ENCODE results near the gene LYRM4. TPM values are rescaled to one million over a fixed set of nuclear protein-coding genes. Genes with fewer than 3 reads are reported as not detected.

LYRM4 gene
- total RNA-seq, 1 donor from 2014 or later, result 27.1 TPM

DNA sequence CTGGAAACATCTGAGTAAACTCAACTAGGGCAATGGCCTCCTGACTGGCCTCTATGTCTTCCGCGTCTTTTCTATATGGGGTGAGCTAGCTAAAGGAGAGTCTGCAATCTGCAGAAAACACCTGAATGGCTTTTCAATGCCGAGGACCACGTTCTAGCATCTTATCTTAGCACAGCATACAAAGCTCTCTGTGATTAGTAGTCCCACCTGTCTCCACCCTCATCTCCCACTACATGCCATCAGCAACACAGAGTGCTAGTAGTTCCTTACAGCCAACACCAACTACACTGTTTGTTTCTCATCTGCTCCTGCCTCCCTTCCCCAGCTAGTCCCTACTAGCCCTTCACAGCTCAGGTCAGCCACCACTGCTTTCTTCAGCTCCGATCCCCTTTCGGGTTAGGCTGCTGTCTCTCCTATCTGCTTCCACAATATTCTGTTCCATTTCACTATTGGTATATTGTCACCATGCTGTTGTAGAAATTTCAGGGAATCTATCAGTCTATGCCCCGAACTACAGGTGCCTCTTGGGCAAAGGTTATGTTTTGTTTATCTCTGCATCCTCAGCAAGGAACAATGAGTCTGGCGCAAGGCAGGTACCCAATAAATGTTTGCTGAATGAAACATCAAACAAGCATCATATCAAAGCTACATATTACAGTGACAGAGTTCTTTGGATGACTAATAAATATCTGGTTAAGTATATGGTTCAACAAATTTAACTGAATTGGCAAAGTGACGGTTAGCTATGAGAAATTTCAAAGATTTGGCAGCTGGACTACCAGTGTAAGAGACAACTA is 12.2 kb downstream of the LYRM4 start:
- Mint-ChIP-seq H3K36me3 (ENCODE audit: unreplicated experiment) (peaks cover 7% of the 10 kb centered on the region), H3K27ac (ENCODE audit: unreplicated experiment) (no peak overlapping the region), H3K27me3 (ENCODE audit: unreplicated experiment) (no peaks in the 10 kb centered on the region), H3K4me1 (ENCODE audit: unreplicated experiment) (no peaks in the 10 kb centered on the region), H3K4me3 (ENCODE audit: unreplicated experiment) (no peak overlapping the region), H3K9me3 (ENCODE audit: unreplicated experiment) (no peaks in the 10 kb centered on the region)
- no peak for DNase-seq (ENCODE audit: extremely low spot score, unreplicated experiment)
- TF ChIP-seq, protein P1, sequence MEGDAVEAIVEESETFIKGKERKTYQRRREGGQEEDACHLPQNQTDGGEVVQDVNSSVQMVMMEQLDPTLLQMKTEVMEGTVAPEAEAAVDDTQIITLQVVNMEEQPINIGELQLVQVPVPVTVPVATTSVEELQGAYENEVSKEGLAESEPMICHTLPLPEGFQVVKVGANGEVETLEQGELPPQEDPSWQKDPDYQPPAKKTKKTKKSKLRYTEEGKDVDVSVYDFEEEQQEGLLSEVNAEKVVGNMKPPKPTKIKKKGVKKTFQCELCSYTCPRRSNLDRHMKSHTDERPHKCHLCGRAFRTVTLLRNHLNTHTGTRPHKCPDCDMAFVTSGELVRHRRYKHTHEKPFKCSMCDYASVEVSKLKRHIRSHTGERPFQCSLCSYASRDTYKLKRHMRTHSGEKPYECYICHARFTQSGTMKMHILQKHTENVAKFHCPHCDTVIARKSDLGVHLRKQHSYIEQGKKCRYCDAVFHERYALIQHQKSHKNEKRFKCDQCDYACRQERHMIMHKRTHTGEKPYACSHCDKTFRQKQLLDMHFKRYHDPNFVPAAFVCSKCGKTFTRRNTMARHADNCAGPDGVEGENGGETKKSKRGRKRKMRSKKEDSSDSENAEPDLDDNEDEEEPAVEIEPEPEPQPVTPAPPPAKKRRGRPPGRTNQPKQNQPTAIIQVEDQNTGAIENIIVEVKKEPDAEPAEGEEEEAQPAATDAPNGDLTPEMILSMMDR (IDR thresholded peaks at IDR 0.05), result no peak

DNA sequence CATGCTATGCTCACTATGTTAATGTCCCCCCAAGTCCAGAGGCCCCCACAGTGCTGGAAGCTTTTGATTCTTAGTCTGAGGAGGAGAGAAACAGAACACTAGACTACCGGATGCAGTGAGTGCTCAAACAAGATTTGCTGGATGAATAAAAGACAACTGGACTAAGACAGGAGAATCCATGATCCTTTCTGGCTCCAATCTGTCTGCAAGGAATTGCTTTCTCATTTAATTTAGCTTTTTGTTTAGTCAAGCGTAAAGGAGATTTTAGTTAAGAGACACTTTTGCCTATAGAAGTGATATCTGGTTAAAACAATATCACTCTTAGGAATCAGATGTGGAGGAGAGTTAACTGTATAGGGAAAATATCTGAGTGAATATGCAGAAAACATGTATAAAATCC is 13.5 kb downstream of the LYRM4 start:
- Mint-ChIP-seq H3K9me3 (ENCODE audit: unreplicated experiment) (no peaks in the 10 kb centered on the region), H3K4me3 (ENCODE audit: unreplicated experiment) (no peak overlapping the region), H3K4me1 (ENCODE audit: unreplicated experiment) (no peaks in the 10 kb centered on the region), H3K36me3 (ENCODE audit: unreplicated experiment) (peaks cover 4% of the 10 kb centered on the region), H3K27me3 (ENCODE audit: unreplicated experiment) (no peaks in the 10 kb centered on the region), H3K27ac (ENCODE audit: unreplicated experiment) (no peak overlapping the region)
- no peak for DNase-seq (ENCODE audit: extremely low spot score, unreplicated experiment)
- TF ChIP-seq, protein P1 (IDR thresholded peaks at IDR 0.05), result no peak

DNA sequence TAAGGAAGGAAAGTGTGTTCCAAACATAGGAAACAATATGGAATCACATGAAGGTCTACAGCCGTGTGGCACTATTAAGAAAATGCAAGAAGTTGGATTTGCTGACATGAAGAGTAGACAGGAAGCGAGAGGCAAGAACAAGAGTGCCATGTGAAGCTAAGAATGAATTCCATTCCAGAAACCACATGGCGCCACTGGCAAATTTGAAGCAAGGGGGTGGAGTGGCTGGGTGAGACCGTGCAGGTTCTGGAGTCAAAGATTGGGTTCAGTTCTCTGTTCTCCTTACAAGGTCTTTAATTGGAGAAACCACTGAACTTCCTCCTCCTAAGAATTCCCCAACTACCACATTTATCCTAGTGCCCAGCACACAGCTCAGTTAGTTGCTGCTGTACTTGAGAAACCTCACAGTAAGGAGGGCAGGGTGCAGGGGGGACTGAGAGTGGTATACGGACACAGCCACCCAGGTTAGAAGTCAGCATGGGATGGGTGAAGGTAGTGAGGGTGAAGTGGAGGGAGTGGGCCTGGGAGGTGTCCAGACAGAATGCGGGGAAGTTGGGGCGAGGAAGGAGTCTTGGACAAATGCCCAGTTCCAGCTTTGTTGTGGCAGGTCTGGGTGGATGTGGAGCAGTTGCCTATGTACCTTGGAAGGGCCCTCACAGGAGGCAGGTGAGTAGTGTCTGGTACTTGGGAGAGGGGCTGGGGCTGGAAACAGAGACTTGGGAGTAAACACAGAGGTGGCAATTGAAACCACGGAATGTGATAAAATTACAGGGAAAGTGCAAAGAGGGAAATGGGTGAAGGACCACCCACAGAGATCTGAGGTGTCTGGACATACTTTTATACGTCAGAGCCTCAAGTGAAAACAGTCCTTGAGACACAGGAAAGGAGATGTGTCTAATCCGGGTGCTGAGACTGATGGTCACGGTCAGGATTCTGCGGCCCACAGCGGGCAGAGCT is 14.3 kb downstream of the LYRM4 start:
- Mint-ChIP-seq H3K27ac (ENCODE audit: unreplicated experiment) (no peak overlapping the region), H3K27me3 (ENCODE audit: unreplicated experiment) (no peaks in the 10 kb centered on the region), H3K4me3 (ENCODE audit: unreplicated experiment) (no peak overlapping the region), H3K9me3 (ENCODE audit: unreplicated experiment) (no peaks in the 10 kb centered on the region), H3K36me3 (ENCODE audit: unreplicated experiment) (peaks cover 3% of the 10 kb centered on the region), H3K4me1 (ENCODE audit: unreplicated experiment) (no peaks in the 10 kb centered on the region)
- DNase-seq (ENCODE audit: extremely low spot score, unreplicated experiment), result no peak
- TF ChIP-seq, protein P1 (IDR thresholded peaks at IDR 0.05), result no peak

DNA sequence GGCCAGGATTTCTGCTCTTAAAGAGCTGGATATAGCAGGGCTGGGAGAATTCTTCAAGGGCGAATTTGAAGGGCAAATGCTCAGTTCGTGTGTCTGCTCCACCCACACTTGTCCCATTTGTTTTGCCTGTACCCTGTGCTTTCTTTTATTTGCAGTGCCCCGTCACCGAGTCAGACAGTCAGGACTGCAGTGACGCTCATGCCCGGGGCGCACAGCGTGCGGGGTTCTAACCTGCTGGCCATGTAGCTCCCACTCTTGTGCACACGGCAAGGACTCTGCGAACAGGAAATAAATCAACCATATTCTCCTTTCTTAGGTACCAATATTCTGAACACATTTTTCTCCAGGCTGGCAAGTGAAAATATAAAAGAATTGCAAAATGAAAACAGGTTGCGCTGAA is 17.7 kb downstream of the LYRM4 start:
- no peaks in the 10 kb centered on the region for H3K9me3 Mint-ChIP-seq (ENCODE audit: unreplicated experiment)
- H3K27ac Mint-ChIP-seq (ENCODE audit: unreplicated experiment), result no peak overlapping the region
- H3K4me3 Mint-ChIP-seq (ENCODE audit: unreplicated experiment), result no peak overlapping the region
- H3K27me3 Mint-ChIP-seq (ENCODE audit: unreplicated experiment), result no peaks in the 10 kb centered on the region
- H3K36me3 Mint-ChIP-seq (ENCODE audit: unreplicated experiment), result no peaks in the 10 kb centered on the region
- no peaks in the 10 kb centered on the region for H3K4me1 Mint-ChIP-seq (ENCODE audit: unreplicated experiment)
- TF ChIP-seq, protein P1 (IDR thresholded peaks at IDR 0.05), result no peak
- no peak for DNase-seq (ENCODE audit: extremely low spot score, unreplicated experiment)

DNA sequence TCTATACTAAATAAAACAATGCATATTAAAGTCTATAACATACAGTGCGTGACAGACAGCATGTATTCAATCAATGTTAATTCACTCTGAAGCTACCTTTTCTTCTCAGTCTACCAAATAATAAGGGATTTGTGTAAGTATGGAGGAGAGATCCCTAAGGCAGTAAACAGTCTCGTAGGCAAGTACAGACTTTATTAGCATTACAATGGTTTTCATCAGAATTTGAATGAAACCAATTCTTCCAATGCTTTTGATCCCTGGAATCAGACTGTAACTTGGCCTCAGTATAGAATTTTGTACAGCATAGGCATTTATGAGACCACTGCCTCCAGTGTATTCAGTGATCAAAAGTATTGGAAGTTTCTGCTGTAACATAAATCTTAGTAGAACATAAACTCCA is 19.5 kb downstream of the LYRM4 start:
- no peak for DNase-seq (ENCODE audit: extremely low spot score, unreplicated experiment)
- Mint-ChIP-seq H3K27ac (ENCODE audit: unreplicated experiment) (no peak overlapping the region), H3K36me3 (ENCODE audit: unreplicated experiment) (no peaks in the 10 kb centered on the region), H3K27me3 (ENCODE audit: unreplicated experiment) (no peaks in the 10 kb centered on the region), H3K9me3 (ENCODE audit: unreplicated experiment) (no peaks in the 10 kb centered on the region), H3K4me3 (ENCODE audit: unreplicated experiment) (no peak overlapping the region), H3K4me1 (ENCODE audit: unreplicated experiment) (no peaks in the 10 kb centered on the region)
- TF ChIP-seq, protein P1 (IDR thresholded peaks at IDR 0.05), result no peak

All from osteocyte (in vitro differentiated cells).